Central memory CD8-positive, alpha-beta T cell (primary cell): ENCODE data around the gene MYT1.
"Not testable (repeated sequence)": the region's sequence is repeated elsewhere in the genome, so short reads cannot be mapped to it uniquely, and the experiment has no call there.

Experiments
- ATAC-seq: fragments of 150-1000 bp; cut with Tn5 transposase; replicated peaks from 2 replicates; pipeline ENCODE4 v1.10.0; 2022; ENCODE audit warnings: mild to moderate bottlenecking, moderate FRiP score, moderate number of reproducible peaks; ENCODE audit not compliant: poor library complexity, severe bottlenecking; ENCODE audit errors: extremely low read depth
- DNase-seq, 2 donors: peaks; one replicate each; pipeline ENCODE4 v3.0.0; 2021; ENCODE audit warnings: low spot score in 2 of 2
- H3K27ac Mint-ChIP-seq: one replicate; pipeline ENCODE4 v1.8.0; 2022; ENCODE audit warnings: low read depth, mild to moderate bottlenecking, moderate library complexity, mixed read lengths
- H3K27me3 Mint-ChIP-seq: one replicate; pipeline ENCODE4 v1.8.0; 2022; ENCODE audit warnings: mixed read lengths
- H3K36me3 Mint-ChIP-seq: one replicate; pipeline ENCODE4 v1.8.0; 2022; ENCODE audit warnings: mild to moderate bottlenecking, moderate library complexity, mixed read lengths; ENCODE audit not compliant: insufficient read depth
- H3K4me1 Mint-ChIP-seq: one replicate; pipeline ENCODE4 v1.8.0; 2022; ENCODE audit warnings: mixed read lengths
- H3K4me3 Mint-ChIP-seq: one replicate; pipeline ENCODE4 v1.8.0; 2022; ENCODE audit warnings: mild to moderate bottlenecking, moderate library complexity, mixed read lengths
- H3K9me3 Mint-ChIP-seq: one replicate; pipeline ENCODE4 v1.8.0; 2022; ENCODE audit warnings: mixed read lengths

Gene MYT1

DNA sequence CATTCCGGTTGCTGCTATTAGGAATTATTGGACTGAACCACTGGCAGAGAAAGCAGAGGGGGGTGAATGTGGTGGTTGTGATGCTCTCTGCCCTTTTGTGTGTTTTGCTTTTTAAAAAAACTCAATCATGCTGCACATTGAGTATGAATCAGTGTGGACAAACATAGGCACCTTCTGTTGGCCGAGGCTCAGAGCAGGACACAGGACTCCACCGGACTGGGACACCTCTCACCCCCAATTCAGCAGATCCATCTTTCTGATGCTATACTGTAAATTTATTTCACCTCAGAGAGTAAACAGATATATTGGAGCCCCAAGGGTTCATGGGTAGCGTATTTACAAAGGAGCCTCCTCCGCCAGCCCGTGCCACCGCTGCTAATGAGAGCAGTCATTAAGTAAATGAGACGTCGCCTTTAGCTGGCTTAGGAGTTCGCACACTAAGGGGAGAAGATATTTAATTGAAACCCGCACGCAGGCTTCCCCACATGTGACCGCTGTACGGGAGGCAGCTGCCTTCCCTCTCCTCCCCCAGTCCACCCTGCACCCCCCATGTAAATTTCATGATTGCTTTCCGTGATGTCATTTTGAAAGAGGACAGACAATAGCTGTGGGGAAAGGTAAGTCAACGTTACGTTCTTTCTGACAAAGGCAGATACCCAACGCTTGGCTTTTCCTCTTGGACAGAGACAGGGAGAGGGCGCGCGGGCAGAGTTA lies at the start of gene MYT1:
Gene MYT1, plus strand, starts transcription at position 330 of the 714 bp plus-strand sequence. CDS start 34,410 bp downstream, outside the sequence.
- no peak for DNase-seq
- Mint-ChIP-seq H3K27me3 (peaks cover 95% of the 10 kb centered on the region), H3K4me1 (no peaks in the 10 kb centered on the region), H3K36me3 (peaks cover 1% of the 10 kb centered on the region), H3K4me3 (no peak within 1 kb of the TSS), H3K27ac (no peak within 1 kb of the TSS), H3K9me3 (no peaks in the 10 kb centered on the region)
- ATAC-seq: no peak

DNA sequence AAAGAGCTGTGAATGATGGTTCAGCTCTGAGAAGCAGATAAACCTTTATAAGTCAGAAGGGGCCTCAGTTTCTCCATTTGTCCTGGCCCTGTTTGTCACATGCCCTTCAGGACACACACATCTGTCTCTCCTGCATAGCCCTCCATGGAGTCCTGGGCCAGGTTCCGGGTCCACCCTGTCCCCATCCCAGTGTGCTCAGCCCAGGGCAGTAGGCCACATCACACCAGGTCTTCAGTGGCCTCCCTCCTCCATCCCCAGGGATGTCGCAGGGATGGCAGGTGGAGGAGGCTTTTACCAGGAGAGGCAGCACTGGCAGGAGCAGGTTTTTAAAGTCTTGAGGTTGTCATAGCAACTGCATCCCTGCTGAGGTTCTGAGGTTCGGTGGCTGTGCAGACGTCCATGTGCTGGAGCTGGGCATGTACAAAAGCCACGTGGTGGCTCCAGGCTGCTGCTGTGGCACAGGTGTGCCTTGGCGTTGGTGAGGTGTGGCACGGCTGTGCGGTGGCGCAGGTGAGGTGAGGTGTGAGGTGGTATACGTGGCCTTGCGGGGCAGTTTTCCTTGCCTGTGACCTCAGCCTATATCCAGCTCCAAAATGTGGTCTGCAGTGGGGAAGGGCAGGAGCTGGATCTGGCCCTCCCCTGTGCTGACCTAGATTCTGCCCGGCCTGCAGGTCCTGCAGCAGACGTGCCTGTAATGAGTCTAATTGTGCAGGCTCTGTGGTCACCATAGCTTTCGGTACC lies 48.9 kb upstream of the MYT1 start:
- Mint-ChIP-seq H3K36me3 (peaks cover 4% of the 10 kb centered on the region), H3K27me3 (no peaks in the 10 kb centered on the region), H3K9me3 (no peaks in the 10 kb centered on the region), H3K4me1 (peaks cover 6% of the 10 kb centered on the region), H3K4me3 (no peak overlapping the region), H3K27ac (no peak overlapping the region)
- ATAC-seq (no peak), DNase-seq (peak in 1 of 2 donors; percentile 10)

DNA sequence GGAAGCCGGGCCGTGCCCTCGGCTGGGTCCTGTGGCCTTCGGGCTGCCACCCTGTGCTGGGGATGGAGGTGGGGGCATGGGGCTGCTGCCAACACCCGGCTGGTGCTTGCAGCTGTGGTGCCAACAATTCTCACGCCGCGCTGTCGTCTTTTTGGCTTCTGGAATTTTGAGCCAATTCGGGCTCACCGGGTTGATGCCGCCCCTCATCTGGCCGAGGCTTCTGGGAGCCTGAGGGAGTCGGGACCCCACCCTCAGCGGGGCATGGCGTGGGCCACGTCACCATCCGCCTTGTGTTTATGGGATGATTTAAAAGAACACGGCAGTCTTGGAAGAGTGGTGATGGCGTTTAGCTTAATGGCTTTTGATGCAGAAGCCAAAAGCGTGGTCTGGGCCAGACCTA lies 48.2 kb upstream of the MYT1 start:
- ATAC-seq (no peak), DNase-seq (no peak)
- H3K27me3 Mint-ChIP-seq: no peaks in the 10 kb centered on the region
- H3K4me3 Mint-ChIP-seq: no peak overlapping the region
- H3K36me3 Mint-ChIP-seq: peaks cover 6% of the 10 kb centered on the region
- H3K4me1 Mint-ChIP-seq: peaks cover 8% of the 10 kb centered on the region
- no peaks in the 10 kb centered on the region for H3K9me3 Mint-ChIP-seq
- H3K27ac Mint-ChIP-seq: no peak overlapping the region

DNA sequence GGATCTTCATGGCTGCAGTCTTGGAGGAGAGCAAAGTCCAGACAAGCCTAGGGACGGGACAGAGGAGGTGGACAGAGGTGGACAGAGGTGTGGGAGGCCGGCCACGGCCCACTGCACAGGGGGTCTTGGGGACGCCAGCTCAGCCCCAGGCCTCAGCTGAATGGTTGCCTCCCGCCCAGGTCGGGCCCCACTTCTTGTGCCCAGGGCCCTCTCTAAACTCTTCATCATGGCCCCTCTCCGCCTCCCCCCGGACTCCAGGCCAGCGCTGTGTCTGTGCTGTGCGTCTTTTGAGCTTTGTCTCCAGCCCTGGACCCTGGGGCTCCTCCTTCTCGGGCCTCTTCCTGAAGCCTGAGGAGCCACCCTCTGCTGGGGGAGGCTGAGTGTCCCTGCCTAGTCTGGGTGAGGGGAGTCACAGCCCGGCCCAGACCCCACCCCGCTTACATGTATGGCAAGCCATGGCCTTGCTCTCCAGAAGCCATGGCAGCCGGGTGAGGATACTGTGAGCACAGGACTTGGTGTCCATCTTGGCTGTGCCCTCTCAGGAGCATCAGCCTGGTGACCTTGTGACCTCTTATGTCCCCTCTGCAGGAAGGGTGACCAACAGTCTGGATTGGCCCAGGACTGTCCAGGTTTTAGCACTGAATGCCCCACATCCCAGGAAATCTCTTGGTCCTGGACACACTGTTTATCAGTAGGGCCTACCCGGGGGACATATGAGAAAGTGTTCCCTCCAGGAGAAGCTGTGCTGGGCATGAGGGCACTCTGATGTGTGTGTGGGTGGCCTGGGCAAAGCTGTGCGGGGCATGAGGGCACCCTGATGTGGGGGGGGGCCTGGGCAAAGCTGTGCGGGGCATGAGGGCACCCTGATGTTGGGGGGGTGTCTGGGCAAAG lies 47.5 kb upstream of the MYT1 start:
- no peak overlapping the region for H3K27ac Mint-ChIP-seq

DNA sequence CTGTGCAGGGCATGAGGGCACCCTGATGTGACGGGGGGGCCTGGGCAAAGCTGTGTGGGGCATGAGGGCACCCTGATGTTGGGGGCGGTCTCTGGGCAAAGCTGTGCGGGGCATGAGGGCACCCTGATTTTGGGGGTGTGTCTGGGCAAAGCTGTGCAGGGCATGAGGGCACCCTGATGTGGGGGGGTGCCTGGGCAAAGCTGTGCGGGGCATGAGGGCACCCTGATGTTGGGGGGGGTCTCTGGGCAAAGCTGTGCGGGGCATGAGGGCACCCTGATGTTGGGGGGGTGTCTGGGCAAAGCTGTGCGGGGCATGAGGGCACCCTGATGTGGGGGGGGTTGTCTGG lies 46.8 kb upstream of the MYT1 start:
- not testable (repeated sequence) for H3K4me1 Mint-ChIP-seq, H3K9me3 Mint-ChIP-seq, ATAC-seq

More for the DNA sequence above, 47.5 kb upstream of the MYT1 start:
- peaks cover 7% of the 10 kb centered on the region for H3K27me3 Mint-ChIP-seq
- no peak overlapping the region for H3K4me3 Mint-ChIP-seq
- peaks cover 6% of the 10 kb centered on the region for H3K36me3 Mint-ChIP-seq
- no peaks in the 10 kb centered on the region for H3K9me3 Mint-ChIP-seq
- no peak for ATAC-seq
- H3K4me1 Mint-ChIP-seq: peaks cover 8% of the 10 kb centered on the region
- no peak for DNase-seq

DNA sequence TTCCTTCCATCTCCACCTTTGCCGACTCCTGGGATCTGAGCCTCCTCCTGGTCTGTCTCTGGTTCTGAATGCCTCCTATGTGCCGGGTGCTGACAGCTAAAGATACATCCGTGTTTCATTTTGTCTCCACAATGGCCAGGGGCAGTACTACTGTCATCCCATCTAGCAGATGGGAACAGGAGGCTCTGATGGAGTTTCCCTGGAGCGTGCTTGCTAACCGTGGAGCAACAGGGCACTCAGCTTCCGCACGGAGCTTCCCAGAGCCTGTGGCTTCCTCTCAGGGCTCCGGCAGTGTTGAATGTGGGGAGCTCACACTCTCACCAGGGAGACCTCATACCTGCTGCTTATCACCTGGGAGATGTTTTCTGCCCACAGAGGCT lies 45.0 kb upstream of the MYT1 start:
- H3K9me3 Mint-ChIP-seq: no peaks in the 10 kb centered on the region
- peaks cover 8% of the 10 kb centered on the region for H3K4me1 Mint-ChIP-seq
- H3K4me3 Mint-ChIP-seq: peak overlapping the region; percentile 74
- H3K27ac Mint-ChIP-seq: no peak overlapping the region
- DNase-seq: no peak
- no peak for ATAC-seq
- peaks cover 20% of the 10 kb centered on the region for H3K27me3 Mint-ChIP-seq
- peaks cover 6% of the 10 kb centered on the region for H3K36me3 Mint-ChIP-seq

More for the DNA sequence above, 46.8 kb upstream of the MYT1 start:
- not testable (repeated sequence) for DNase-seq, H3K36me3 Mint-ChIP-seq, H3K4me3 Mint-ChIP-seq, H3K27ac Mint-ChIP-seq
- peaks cover 11% of the 10 kb centered on the region for H3K27me3 Mint-ChIP-seq

DNA sequence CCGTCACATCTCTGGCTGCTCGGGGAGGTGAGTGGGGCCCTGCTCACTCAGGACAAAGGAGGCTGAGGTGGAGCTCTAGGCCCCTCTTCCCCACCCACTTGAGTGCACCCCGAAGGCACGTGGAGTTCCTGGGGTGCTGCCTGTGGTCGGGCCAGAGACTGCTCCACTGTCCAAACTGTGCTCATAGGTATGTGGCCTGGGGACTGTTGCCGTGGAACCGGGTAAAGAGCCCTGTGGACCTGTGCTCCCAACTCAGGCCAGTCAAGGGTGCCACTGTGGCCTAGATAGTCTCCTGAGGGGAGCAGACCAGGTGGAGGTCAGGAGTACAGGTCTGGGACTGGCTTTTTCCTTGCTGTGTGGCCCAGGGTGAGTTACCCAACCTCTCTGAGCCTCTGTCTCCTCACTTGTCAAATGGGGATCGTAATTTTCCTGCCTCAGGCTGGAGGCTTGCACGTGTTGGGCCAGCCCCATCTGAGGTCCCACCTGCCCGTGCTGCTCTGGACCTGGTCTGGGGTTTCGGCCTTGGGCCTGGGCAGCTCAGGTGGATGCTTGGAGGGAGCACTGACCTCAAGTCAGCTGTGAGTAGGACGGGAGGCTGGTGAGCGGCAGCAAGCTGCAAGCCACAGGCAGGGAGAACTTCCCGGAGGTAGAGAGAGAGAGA lies 44.4 kb upstream of the MYT1 start:
- Mint-ChIP-seq H3K4me3 (peak overlapping the region; percentile 74), H3K9me3 (no peaks in the 10 kb centered on the region), H3K27me3 (peaks cover 20% of the 10 kb centered on the region), H3K4me1 (peaks cover 8% of the 10 kb centered on the region), H3K27ac (peak overlapping the region; percentile 78), H3K36me3 (peaks cover 6% of the 10 kb centered on the region)
- ATAC-seq (no peak), DNase-seq (no peak)

DNA sequence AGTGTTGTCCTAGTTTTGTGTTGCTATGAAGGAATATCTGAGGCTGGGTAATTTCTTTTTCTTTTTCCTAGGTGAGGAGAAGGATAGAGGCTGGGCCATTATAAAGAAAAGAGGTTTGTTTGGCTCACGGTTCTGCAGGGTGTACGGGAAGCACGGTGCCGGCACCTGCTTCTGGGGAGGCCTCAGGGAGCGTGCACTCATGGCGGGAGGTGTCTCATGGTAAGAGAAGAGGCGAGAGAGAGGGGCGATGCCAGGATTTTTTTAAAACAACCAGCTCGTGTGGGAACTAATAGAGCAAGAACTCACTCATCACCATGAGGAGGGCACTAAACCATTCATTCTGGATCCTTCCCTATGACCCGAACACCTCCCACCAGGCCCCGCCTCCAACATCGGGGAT lies 42.7 kb upstream of the MYT1 start:
- no peaks in the 10 kb centered on the region for H3K9me3 Mint-ChIP-seq
- H3K36me3 Mint-ChIP-seq: peaks cover 6% of the 10 kb centered on the region
- no peak overlapping the region for H3K27ac Mint-ChIP-seq
- peaks cover 20% of the 10 kb centered on the region for H3K27me3 Mint-ChIP-seq
- DNase-seq (no peak), ATAC-seq (no peak)
- H3K4me3 Mint-ChIP-seq: no peak overlapping the region
- H3K4me1 Mint-ChIP-seq: peaks cover 8% of the 10 kb centered on the region

DNA sequence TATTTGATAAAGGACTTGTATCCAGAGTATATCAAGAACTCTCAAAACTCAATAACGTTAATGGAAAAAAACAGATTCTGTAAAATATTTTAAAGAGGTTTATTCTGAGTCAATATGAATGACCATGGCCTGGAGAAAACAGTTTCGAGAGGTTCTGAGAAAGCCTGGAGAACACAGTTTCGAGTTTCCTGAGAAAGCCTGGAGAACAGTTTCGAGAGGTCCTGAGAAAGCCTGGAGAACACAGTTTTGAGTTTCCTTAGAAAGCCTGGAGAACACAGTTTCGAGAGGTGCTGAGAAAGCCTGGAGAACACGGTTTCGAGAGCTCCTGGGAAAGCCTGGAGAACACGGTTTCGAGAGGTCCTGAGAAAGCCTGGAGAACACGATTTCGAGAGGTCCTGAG lies 41.3 kb upstream of the MYT1 start:
- H3K27me3 Mint-ChIP-seq: peaks cover 20% of the 10 kb centered on the region
- H3K4me3 Mint-ChIP-seq, H3K36me3 Mint-ChIP-seq, ATAC-seq, H3K27ac Mint-ChIP-seq, H3K9me3 Mint-ChIP-seq, DNase-seq, H3K4me1 Mint-ChIP-seq: not testable (repeated sequence)

DNA sequence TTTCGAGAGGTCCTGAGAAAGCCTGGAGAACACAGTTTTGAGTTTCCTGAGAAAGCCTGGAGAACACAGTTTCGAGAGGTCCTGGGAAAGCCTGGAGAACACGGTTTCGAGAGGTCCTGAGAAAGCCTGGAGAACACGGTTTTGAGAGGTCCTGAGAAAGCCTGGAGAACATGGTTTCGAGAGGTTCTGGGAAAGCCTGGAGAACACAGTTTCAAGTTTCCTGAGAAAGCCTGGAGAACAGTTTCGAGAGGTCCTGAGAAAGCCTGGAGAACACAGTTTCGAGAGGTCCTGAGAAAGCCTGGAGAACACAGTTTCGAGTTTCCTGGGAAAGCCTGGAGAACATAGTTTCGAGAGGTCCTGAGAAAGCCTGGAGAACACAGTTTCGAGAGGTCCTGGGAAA lies 40.7 kb upstream of the MYT1 start:
- not testable (repeated sequence) for H3K27ac Mint-ChIP-seq

DNA sequence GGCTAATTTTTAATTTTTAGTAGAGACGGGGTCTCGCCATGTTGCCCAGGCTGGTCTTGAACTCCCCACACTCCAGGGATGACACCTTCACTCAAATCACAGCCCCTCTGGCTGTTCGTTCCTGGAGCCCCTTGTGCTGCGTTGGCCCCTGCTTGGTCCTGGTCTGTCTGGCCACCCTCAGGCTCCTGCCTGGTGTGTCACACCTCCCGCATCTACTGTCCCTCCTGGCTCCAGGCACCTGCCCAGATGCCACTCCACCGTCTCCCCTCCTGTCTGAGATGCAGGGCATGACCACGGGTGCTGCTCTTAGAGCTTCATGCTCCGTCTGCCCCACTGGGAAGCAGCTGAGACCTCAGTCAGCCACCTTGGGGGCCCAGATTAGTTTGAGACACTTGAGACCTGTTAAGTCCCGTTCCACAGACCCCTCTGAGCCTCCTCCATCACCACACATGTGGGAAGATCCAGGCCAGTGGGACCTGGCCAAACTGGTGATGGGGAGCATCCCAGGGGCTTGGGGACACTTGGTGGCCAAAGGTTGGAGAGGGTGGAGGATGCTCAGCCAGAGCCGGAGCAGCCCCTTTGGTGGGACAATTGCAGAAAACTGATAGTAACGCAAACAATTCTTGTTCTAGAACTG lies 35.0 kb upstream of the MYT1 start:
- Mint-ChIP-seq H3K4me3 (no peak overlapping the region), H3K9me3 (no peaks in the 10 kb centered on the region), H3K27ac (no peak overlapping the region), H3K4me1 (no peaks in the 10 kb centered on the region), H3K36me3 (no peaks in the 10 kb centered on the region), H3K27me3 (peaks cover 35% of the 10 kb centered on the region)
- DNase-seq: no peak
- ATAC-seq: no peak

More for the DNA sequence above, 40.7 kb upstream of the MYT1 start:
- H3K4me3 Mint-ChIP-seq, H3K9me3 Mint-ChIP-seq, DNase-seq, H3K4me1 Mint-ChIP-seq, H3K36me3 Mint-ChIP-seq, ATAC-seq: not testable (repeated sequence)
- peaks cover 25% of the 10 kb centered on the region for H3K27me3 Mint-ChIP-seq

DNA sequence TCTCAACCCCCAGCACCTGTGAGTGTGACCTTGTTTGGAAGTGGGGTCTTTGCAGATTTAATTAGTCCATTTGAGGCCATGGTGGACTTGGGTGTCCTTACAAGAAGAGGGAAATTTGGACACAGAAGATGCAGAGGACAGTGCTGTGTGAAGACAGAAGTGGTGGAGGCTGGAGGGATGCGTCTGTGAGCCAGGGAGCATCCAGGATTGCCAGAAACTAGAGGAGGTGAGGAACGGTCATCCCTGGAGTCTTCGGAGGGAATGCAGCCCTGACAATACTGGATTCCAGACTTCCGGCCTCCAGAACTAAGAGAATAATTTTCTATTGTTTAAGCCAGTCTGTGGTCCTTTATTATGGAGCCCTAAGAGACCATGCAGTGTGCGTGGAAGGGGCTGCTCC lies 34.0 kb upstream of the MYT1 start:
- peaks cover 40% of the 10 kb centered on the region for H3K27me3 Mint-ChIP-seq
- H3K9me3 Mint-ChIP-seq: no peaks in the 10 kb centered on the region
- ATAC-seq (no peak), DNase-seq (no peak)
- H3K4me3 Mint-ChIP-seq: no peak overlapping the region
- H3K27ac Mint-ChIP-seq: no peak overlapping the region
- H3K36me3 Mint-ChIP-seq: no peaks in the 10 kb centered on the region
- no peaks in the 10 kb centered on the region for H3K4me1 Mint-ChIP-seq
